ENCODE results near the gene RBM20.

- TF ChIP-seq CTCF (IDR thresholded peaks at IDR 0.05) (no peak), POLR2AphosphoS5 (IDR thresholded peaks at IDR 0.05) (no peak)
Observed at GRCh38 chr10:110619514-110620397, 24.4 kb upstream of the RBM20 start.

All from breast epithelium (tissue), 3 donors.